ENCODE data around the gene HIC2.
"Not testable (repeated sequence)": the region's sequence is repeated elsewhere in the genome, so short reads cannot be mapped to it uniquely, and the experiment has no call there.

HIC2 gene

GRCh38 chr22:21469097-21469994, 52.2 kb downstream of the HIC2 start:
- H3K27ac ChIP-seq, result not testable (repeated sequence)

GRCh38 chr22:21472984-21473383, 55.8 kb downstream of the HIC2 start:
- not testable (repeated sequence) for H3K27ac ChIP-seq

GRCh38 chr22:21473664-21474063, 56.5 kb downstream of the HIC2 start:
- H3K27ac ChIP-seq, result not testable (repeated sequence)

- not testable (repeated sequence) for H3K27ac ChIP-seq
Observed at GRCh38 chr22:21484039-21484438, 66.9 kb downstream of the HIC2 start.

- H3K27ac ChIP-seq, result not testable (repeated sequence)
Observed at GRCh38 chr22:21487723-21488122, 70.6 kb downstream of the HIC2 start.

- H3K27ac ChIP-seq, result not testable (repeated sequence)
Observed at GRCh38 chr22:21489149-21489680, 72.0 kb downstream of the HIC2 start.

GRCh38 chr22:21490556-21490955, 73.4 kb downstream of the HIC2 start:
- not testable (repeated sequence) for H3K27ac ChIP-seq

GRCh38 chr22:21492271-21492670, 75.1 kb downstream of the HIC2 start:
- not testable (repeated sequence) for H3K27ac ChIP-seq

- not testable (repeated sequence) for H3K27ac ChIP-seq
Observed at GRCh38 chr22:21493789-21494782, 76.9 kb downstream of the HIC2 start.

GRCh38 chr22:21497984-21498383, 80.8 kb downstream of the HIC2 start:
- H3K27ac ChIP-seq, result not testable (repeated sequence)

- not testable (repeated sequence) for H3K27ac ChIP-seq
Observed at GRCh38 chr22:21498489-21498888, 81.3 kb downstream of the HIC2 start.

- H3K27ac ChIP-seq, result not testable (repeated sequence)
Observed at GRCh38 chr22:21499623-21500506, 82.7 kb downstream of the HIC2 start.
